ENCODE data around the gene RHBDD2.
A peak's percentile ranks its signal among the peaks of the same experiment; 100 is the strongest.
"Not testable (repeated sequence)": the region's sequence is repeated elsewhere in the genome, so short reads cannot be mapped to it uniquely, and the experiment has no call there.

RHBDD2 gene

DNA sequence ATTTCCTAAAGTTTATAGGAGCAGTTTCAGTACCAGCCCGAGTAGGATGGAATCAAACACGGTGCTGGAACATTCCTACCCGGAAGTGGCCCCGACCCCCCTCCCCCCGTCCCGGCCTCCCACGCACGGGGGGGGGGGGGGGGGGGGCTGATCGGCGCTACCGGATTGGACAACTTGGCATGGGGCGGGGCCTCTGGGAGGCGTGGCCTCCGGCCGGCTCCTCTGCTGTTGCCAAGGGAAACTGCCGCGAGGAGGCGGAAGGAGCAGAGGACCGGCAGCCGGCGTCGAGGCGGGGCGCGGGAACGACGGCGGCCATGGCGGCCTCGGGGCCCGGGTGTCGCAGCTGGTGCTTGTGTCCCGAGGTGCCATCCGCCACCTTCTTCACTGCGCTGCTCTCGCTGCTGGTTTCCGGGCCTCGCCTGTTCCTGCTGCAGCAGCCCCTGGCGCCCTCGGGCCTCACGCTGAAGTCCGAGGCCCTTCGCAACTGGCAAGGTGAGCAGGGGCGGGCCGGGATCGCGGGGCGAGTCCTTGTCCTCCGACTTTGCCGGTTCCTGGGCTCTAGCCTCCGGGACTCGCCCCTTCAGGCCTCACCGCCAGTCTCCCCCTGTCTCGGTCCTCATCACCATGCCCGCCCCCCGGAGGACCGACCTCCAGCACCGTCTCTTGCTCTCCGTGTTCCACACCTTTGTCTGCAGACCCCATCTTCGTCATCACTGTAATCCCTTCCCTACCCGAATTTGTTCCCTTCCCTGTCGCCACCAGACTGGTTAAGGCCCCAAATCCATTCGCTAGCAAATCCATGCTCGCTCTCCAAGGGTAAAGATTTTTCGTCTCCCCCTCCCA is at the start of gene RHBDD2:
Gene RHBDD2 (plus strand): TSS at position 266 of the 843 bp plus-strand sequence. CDS start 49 bp downstream, at position 315.
- DNase-seq: peak; percentile 97

DNA sequence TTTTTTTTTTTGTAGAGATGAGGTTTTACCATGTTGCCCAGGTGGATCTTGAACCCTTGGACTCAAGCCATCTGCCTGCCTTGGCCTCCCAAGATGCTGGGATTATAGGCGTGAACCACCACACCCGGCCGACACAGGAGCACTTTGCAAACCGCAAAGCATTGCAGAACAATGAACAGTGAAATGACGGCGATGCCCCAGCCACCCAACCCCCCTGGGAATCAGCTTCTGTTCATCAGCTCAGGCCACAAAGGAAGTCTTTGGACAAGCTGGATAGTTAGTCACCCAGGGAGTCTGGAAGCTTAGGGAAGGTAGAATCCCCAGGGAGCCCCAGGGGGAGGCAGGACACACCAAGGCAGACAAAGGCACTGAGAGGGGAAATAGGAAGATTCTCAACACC is 49.2 kb upstream of the RHBDD2 start:
- DNase-seq: not testable (repeated sequence)

DNA sequence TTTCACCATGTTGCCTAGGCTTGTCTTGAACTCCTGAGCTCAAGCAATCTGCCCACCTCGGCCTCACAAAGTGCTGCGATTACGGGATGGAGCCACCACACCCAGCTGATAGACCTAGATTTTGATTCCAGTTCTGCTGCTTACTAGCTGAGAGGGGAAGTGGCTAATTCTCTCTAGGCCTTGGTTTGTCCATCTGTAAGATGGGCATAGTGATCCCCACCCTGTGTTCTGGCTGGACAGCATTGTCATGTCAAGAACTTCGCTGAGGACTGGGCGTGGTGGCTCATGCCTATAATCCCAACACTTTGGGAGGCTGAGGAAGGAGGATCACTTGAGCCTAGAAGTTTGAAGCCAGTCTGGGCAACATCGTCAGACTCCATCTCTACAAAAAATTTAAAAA is 47.9 kb upstream of the RHBDD2 start:
- no peak for DNase-seq

DNA sequence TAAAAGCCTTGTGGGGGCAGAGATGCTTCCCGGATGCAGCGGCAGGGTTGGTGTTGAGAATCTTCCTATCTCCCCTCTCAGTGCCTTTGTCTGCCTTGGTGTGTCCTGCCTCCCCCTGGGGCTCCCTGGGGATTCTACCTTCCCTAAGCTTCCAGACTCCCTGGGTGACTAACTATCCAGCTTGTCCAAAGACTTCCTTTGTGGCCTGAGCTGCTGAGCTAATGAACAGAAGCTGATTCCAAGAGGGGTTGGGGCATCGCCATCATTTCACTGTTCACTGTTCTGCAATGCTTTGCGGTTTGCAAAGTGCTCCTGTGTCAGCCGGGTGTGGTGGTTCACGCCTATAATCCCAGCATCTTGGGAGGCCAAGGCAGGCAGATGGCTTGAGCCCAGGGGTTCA is 45.2 kb upstream of the RHBDD2 start:
- not testable (repeated sequence) for DNase-seq

DNA sequence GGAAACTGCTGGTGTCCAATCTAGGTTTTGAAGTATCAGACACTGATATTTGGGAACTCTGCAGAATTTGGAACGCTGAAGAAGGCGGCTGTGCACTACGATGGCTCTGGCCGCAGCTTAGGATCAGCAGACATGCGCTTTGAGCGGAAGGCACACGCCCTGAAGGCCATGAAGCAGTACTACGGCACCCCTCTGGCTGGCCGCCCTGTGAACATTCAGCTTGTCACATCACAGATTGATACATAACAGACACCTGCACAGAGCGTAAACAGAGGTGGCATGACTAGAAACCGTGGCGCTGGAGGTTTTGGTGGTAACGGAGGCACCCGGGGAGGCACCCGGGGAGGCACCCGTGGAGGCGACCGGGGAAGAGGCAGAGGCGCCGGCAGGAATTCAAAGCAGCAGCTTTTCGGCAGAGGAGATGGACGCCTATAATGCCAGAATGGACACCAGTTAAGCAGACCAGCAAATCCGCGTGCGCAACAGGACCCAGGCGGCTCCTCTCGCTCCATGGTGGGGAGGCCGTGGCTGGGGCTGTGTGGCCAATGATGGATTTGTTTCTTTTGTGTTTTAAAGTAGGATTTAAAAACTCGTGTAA is 43.0 kb upstream of the RHBDD2 start:
- DNase-seq: no peak

DNA sequence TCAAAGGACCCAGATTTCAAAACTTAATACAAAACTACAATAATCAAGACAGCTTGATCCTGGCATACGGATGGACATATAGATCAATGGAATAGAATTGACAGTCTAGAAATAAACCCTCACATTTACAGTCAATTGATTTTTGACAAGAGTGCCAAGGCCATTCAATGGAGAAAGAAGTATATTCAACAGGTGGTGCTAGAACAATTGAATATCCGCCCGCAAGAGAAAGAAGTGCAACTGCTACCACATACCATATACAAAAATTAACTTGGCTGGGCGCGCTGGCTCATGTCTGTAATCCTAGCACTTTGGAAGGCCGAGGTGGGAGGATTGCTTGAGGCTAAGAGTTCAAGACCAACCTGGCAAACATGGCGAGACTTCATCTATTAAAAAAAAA is 42.0 kb upstream of the RHBDD2 start:
- no peak for DNase-seq

DNA sequence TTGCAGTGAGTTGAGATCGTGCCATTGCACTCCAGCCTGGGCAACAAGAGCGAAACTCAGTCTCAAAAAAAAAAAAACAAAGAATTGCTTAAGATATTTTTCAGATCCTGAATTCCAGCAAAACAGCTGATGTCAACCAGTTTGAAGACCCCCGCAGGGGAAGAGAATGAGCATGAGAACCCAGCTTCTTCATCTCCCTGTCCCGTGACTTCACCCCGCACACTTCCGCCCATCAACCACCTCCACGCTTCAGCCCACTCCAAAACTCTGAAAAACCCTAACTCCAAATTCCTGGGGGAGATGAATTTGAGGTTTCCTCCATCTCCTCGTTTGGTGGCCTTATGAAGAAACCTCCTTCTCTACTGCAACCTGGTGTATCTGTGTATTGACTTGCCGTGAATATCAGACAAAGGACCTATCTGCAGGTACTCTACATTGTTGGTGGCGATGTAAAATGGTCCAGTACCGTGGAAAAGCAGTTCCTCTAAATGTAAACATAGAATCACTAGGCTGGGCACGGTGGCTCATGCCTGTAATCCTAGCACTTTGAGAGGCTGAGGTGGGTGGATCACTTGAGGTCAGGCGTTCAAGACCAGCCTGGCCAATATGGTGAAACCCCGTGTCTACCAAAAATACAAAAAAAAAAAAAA is 40.4 kb upstream of the RHBDD2 start:
- not testable (repeated sequence) for DNase-seq

DNA sequence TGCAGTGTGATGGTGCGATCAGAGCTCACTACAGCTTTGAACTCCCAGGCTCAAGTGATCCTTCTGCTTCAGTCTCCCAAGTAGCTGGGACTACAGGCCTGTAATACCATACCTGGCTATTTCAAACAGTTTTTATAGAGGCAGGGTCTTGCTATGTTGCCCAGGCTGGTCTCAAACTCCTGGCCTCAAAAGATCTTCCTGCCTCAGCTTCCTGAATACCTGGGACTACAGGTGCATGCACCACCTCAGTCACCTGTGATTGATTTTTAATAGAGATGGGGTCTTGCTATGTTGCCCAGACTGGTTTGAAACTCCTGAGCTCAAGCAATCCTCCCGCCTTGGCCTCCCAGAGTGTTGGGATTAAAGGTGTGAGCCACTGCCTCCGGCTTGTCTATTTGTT is 38.8 kb upstream of the RHBDD2 start:
- DNase-seq: no peak

DNA sequence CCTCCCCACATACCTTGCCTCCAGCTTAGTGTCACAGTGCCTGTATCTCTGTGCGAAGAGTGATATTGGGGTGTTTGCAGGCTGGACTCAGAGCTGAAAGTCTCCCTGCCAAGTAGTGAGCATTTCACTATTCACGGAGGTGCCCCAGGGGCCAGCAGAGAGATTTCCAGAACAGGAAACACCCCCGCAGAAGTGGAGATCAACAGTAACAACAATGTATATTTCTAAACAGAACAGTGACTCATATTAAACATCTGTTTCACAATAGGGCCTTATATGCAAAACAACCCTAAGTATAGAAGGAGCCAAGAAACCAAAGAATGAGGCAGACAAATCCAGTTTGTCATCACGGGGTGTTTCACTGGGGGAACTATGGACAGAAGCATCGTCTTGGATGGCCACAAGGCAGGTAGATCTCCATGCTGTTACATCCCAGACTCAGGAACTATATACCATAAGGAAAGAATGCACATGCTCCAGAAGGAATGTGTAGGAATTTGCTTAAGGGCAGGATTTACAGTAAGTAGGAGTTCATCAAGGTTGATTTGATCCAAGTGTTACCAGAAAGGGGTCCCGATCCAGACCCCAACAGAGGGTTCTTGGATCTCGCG is 35.9 kb upstream of the RHBDD2 start:
- peak; percentile 4 for DNase-seq

DNA sequence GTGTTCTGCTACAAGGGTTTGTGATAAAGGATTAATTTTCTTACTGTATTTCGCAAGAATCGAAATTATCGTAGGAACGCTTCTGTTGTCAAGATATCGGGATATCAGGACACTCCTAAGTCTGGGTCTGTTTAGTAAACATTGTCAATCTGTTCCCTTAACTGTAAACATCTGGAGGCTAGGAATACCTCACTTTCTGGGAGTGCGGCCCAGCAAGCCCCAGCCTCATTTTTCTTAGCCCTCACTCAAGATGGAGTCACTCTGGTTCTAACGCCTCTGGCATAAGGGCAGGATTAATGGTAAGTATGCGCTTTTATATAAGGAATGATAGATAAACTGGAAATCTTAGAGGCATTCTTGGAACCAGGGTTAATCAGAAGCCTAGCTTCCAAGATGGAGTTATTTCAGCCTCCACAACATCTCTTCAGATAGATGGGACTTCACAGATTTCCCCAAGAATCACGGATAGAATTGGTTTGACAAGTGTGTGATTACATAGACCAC is 35.2 kb upstream of the RHBDD2 start:
- DNase-seq: no peak

DNA sequence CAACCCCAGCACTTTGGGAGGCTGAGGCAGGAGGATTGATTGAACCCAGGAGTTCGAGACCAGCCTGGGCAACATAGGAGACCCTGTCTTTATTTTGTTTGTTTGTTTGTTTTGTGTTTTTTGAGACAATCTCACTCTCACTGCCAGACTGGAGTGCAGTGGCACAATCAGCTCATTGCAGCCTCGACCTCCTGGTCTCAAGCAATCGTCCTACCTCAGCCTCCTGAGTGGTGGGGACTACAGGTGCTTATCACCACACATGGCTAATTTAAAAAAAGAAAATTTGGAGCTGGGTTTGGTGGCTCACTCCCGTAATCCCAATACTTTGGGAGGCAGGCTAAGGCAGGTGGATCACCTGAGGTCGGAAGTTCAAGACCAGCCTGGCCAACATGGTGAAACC is 34.7 kb upstream of the RHBDD2 start:
- no peak for DNase-seq

DNA sequence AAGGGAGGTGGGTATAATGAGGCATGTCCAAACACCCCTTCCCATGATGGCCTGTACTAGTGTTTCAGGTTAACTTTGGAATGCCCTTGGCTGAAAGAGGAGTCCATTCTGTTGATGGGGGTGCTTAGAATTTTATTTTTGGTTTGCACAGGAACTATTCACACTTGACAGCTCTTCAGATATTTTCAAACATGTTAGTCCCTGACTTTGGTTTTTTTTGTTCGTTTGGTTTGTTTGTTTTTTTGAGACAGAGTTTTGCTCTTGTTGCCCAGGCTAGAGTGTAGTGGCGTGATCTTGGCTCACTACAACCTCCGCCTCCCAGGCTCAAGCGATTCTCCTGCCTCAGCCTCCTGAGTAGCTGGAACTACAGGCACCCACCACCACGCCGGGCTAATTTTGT is 33.7 kb upstream of the RHBDD2 start:
- not testable (repeated sequence) for DNase-seq

DNA sequence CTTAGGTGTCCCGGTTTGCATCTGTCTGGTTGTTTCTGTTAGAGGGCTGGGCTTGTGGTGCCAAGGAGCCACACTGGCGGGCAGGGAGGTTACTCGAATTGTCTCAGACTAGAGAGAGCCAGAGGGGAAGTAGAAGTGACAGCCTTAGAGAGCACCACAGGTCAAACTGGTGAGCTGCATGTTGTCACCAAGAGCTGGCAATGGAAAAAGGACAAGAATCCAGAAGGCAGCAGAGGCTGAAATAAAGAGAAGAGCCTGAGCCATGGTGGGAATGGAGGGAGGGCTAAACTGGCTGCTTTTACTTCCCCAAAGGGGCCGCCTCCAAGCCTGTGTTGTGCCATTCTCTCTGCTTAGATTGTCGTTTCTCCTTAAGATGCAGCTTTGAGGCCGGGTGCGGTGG is 31.1 kb upstream of the RHBDD2 start:
- no peak for DNase-seq

DNA sequence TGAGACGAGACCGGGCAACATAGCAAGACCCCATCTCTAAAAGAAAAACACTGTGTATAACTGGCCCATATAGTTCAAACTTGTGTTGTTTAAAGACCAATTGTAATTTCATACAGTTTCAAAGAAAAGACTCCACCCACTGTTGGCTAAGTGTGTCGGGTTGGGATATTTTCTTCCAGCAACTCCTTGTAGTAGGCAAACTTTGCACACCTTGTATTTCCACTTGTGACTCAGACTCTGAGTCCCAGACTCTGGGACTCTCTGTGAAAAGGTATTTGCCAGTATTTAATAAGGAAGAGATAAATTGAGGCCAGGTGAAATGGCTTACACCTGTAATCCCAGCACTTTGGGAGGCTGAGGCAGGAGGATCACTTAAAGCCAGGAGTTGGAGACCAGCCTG is 29.3 kb upstream of the RHBDD2 start:
- no peak for DNase-seq

DNA sequence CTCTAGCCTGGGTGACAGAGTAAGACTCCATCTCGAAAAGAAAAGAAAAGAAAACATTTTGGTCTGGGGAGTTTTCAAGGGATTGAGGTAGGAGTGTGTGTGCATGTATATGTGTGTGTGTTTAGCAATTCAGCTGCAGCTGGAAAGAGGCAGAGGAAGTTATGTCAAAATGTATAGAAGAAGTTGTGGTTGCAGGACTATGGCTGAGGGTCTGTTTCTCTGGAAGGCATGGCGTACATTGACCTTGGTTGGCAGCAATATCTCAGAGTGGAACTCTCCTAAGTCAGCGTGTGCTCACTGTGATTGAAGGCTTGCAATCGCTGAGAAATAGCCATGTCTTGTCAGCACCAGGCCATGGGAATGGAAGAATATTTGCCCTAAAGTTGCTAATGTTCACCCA is 28.6 kb upstream of the RHBDD2 start:
- DNase-seq: no peak

DNA sequence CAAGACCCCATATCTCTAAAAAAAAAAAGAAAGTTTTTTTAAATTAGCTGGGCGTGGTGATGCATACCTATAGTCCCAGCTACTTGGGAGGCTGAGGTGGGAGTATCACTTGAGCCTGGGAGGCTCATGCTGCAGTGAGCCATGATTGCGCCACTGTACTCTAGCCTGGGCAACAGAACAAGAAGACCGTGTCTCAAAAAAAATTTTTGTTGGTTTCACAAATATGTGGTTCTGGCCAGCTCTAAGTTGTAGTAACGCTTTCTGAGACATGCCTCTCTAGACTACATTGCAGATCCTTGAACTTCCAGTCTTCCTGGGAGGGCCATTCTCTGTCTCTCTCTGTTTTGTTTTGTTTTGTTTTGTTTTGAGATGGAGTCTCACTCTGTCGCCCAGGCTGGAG is 24.6 kb upstream of the RHBDD2 start:
- no peak for DNase-seq

DNA sequence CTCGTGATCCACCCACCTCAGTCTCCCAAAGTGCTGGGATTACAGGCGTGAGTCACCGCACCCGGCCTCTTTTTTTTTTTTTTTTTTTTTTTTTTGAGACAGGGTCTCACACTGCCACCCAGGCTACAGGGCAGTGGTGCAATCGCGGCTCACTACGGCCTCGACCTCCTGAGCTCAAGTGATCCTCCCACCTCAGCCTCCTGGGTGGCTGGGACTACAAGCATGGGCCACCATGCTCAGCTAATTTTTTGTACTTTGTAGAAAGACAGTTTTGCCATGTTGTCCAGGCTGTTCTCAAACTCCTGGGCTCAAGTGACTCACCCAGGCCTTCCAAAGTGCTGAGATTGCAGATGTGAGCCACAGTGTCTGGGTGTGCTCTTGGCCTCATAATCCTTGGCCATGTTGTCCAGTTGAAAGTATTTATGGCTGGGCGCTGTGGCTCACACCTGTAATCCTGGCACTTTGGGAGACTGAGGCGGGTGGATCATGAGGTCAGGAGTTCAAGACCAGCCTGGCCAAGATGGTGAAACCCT is 24.0 kb upstream of the RHBDD2 start:
- DNase-seq: not testable (repeated sequence)

DNA sequence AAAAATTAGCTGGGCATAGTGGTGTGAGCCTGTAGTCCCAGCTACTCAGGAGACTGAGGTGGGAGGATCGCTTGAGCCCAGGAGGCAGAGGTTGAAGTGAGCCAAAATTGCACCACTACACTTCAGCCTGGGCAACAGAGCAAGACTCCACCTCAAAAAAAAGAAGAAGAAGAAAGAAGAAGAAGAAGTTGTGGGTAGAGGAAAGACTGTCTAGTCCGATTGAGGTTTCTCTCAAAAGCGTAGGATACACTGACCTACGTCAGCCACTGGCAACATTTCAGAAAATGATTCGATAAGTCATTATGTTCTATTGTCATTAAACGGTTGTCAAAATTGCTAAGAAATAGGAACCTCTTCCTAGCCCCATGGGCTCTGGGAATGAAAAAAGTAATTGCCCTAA is 22.3 kb upstream of the RHBDD2 start:
- no peak for DNase-seq

DNA sequence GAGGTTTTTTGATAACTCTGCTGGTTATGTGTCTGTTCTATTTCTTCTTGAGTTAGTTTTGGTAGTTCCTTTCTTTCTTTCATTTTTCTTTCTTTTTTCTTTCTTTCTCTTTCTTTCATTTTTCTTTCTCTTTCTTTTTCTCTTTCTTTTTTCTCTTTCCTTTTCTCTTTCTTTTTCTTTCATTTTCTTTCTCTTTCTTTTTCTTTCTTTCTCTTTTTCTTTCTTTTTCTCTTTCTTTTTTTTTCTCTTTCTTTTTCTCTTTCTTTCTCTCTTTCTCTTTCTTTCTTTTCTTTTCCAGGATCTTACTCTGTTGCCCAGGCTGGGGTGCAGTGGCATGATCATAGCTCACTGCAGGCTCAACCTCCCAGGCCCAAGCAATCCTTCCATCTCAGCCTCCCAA is 20.4 kb upstream of the RHBDD2 start:
- no peak for DNase-seq

DNA sequence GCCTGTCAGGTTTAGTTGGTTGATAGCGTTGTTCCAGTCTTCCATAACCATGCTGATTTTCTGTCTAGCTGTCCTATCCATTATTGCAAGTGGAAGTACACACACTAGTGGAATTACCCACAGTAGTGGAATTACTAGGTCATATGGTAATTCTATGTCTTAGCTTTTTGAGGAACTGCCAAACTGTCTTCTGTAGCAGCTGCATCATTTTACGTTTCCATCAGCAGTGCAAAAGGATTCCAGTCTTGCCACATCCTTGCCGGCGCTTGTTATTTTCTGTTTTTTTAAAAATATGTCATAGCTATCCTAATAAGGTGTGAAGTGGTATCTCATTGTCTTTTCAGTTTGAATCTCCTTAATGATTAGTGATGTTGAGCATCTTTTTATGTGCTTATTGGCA is 17.2 kb upstream of the RHBDD2 start:
- no peak for DNase-seq

DNA sequence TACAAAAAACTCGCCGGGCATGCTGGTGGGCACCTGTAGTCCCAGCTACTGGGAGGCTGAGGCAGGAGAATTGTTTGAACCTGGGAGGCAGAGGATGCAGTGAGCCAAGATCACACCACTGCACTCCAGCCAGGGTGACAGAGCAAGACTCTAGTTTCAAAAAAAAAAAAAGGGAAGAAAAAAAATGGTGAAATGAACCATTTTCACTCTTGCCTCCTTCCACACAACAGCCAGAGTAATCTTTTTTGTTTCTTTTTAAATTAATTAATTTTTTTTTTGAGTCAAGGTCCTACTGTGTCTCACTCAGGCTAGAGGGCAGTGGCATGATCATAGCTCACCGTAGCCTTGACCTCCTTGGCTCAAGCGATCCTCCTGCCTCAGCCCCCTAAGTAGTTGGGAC is 14.6 kb upstream of the RHBDD2 start:
- DNase-seq: not testable (repeated sequence)

DNA sequence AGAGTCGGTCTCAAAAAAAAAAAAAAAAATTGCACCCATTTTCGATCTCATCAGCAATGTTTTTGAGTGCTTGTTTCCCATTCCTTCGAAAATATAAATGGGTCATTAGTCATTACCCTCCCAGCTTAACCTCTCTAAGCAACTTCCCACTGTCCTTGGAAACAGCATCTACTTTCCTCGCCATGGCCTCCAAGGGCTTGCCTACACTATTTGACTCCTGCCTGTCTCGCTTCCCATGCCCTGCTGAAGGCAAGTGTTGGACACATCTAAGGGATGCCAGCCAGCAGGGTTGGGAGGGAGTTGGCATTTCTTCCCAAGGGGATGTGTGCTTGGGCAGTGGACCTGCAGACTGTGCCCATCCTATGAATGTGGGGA is 12.7 kb upstream of the RHBDD2 start:
- no peak for DNase-seq

All from CD4-positive, alpha-beta T cell treated with Interleukin-21 for 1 hour (primary cell).